Upper lobe of left lung (tissue), 4 donors: Measurements from ENCODE around the gene U2AF2.

Experiments used
- EP300 ChIP-seq, 4 donors: sonication (generic); formaldehyde crosslinking; IDR thresholded peaks; one replicate each; pipeline ENCODE4 v1.5.1; 2017; ENCODE audit warnings: antibody characterized with exemption in 4 of 4, control low read depth in 2 of 4
- POLR2A ChIP-seq, 4 donors: fragments of 450-650 bp; IDR thresholded peaks; one replicate each; pipeline ENCODE4 v1.5.1; 2016 to 2017; ENCODE audit warnings: antibody characterized with exemption in 4 of 4, mild to moderate bottlenecking in 2 of 4
- POLR2AphosphoS5 ChIP-seq, 2 donors: sonication (generic); formaldehyde crosslinking; IDR thresholded peaks; one replicate each; pipeline ENCODE4 v1.5.1; 2017; ENCODE audit warnings: antibody characterized with exemption in 2 of 2
- TF ChIP-seq, protein P1 (sequence below), 6 experiments: fragments of 450-650 bp in 4 of 6; fragments of 200-600 bp in 2 of 6; sonication (generic) in 2 of 6; IDR thresholded peaks; one replicate each; pipeline ENCODE4 v1.5.1; 2016 to 2019; ENCODE audit warnings: antibody characterized with exemption in 6 of 6

DNA sequence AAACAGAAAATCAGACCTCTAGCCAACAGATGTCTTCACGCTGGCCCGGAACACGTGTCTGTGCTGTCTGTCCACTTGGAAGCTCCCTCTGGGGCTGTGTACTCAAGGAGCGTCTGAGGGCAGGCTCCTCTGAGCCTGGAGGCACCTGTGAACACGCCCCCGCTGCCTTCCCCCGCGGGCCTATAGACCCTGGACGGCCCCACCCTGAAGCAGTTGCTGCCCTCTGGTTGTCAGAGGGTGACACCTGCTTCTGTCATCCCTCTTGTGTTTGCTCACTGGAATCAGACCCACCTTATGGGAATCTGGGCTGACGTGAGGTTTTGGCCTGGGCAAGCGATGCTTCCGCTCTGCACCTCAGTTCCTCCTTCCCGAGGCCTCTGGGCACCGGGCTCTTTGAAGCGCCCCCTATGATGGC, 39.4 kb downstream of the U2AF2 start:
- TF ChIP-seq, protein P1, sequence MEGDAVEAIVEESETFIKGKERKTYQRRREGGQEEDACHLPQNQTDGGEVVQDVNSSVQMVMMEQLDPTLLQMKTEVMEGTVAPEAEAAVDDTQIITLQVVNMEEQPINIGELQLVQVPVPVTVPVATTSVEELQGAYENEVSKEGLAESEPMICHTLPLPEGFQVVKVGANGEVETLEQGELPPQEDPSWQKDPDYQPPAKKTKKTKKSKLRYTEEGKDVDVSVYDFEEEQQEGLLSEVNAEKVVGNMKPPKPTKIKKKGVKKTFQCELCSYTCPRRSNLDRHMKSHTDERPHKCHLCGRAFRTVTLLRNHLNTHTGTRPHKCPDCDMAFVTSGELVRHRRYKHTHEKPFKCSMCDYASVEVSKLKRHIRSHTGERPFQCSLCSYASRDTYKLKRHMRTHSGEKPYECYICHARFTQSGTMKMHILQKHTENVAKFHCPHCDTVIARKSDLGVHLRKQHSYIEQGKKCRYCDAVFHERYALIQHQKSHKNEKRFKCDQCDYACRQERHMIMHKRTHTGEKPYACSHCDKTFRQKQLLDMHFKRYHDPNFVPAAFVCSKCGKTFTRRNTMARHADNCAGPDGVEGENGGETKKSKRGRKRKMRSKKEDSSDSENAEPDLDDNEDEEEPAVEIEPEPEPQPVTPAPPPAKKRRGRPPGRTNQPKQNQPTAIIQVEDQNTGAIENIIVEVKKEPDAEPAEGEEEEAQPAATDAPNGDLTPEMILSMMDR (IDR thresholded peaks at IDR 0.05), result no peak
- no peak for TF ChIP-seq POLR2AphosphoS5 (IDR thresholded peaks at IDR 0.05)
- TF ChIP-seq POLR2A (IDR thresholded peaks at IDR 0.05), result no peak
- TF ChIP-seq EP300 (IDR thresholded peaks at IDR 0.05), result no peak
